Urothelium cell line (cell line): ENCODE results near the gene ZNF207.
"Not testable (repeated sequence)": the region's sequence is repeated elsewhere in the genome, so short reads cannot be mapped to it uniquely, and the experiment has no call there.

Experiments used
- DNase-seq: peaks from one replicate; pipeline ENCODE4 v3.0.0; 2011; ENCODE audit warnings: low spot score, mixed read lengths
- FAIRE-seq: peaks from 2 replicates; lab custom pipeline; 2011; peaks lifted over from hg19 to GRCh38; lab: Jason Lieb, UNC

ZNF207 gene

DNA sequence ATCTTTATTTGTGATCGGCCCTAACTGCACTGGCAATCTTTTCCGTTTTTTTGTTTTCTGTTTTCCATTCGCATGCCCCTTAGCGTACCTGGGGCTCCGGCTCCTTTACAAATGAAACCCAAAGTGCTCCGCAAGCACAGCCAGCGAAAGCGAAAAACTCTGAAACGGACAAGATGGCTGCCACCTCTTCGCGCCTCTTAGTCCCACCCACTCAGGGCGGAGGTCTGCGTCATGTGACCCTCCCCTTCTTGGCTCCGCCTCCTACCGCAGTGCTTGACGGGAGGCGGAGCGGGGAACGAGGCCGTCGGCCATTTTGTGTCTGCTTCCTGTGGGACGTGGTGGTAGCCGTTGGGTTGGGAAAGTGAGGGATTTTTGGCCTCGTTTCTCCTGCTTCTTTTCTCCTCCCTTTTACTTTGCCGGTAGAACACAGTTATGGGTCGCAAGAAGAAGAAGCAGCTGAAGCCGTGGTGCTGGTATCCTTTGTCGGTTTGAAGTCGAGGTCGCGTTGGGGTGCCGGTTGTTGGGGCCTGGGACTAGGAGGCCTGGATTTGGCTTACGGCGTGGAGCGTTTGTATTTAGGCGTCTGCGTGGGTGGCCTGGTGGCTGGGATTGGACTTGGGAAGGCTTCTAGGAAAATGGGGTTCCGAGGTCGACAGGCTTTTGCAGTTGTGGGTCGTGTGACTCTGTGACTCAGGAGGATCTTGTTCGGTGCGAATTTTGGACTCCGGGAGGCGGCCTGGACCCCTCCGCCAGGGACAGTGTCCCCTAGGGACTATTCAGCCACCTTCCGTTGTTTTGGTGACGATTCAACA, at the start of gene ZNF207:
TSS of gene ZNF207 (plus strand) at position 304 of the 812 bp plus-strand sequence. CDS start at position 433, 129 bp downstream.
- DNase-seq (peak; percentile 95), FAIRE-seq (peak; percentile 81)

- FAIRE-seq = no peak
- DNase-seq = no peak
Measured at GRCh38 chr17:32302037-32302436, 47.9 kb upstream of the ZNF207 start.

GRCh38 chr17:32302860-32303649, 46.9 kb upstream of the ZNF207 start:
- DNase-seq (no peak), FAIRE-seq (no peak)

- no peak for DNase-seq
- no peak for FAIRE-seq
Measured at GRCh38 chr17:32303781-32304288, 46.1 kb upstream of the ZNF207 start.

DNA sequence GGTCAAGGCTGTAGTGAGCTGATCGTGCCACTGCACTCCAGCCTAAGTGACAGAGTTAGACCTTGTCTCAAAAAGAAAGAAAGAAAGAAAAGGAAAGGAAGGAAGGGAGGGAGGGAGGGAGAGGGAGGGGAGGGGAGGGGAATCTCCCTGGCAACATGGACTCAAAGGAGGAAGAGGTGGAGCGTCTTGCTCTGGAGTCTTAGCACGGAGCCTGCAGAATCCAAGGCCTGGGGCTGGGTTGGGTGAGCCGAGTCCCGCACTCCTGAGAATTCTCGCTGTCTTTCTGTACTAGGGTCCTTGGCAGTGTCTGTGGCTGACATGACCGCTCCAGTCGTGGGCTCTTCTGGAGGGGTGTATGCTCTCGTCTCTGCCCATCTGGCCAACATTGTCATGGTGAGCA, 44.9 kb upstream of the ZNF207 start:
- DNase-seq (no peak), FAIRE-seq (no peak)

GRCh38 chr17:32307658-32308057, 42.3 kb upstream of the ZNF207 start:
- DNase-seq = no peak

DNA sequence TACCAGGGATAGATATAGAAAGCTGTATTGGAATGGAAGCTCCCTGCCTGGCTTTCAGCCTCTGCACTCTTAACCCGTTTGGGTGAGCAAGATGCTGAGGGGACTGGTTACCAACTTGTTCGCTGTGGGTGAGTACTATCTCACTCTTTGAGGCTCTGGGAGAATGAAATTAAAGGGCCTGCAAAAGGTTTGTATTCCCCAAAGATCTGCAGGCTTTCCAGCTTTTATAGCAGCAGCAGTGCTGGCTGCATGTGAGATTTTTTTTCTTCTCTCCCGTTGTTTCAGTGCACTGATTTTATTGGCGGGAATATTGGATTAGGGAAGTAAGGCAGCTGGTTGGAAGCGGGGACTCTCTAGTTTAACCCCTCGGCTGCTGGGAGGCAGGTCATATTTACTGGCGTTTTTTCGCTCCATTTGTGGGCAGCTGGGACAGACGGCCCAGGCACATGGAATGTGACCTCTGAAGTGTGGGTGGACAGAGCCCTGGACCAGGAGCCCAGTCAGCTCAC, 38.9 kb upstream of the ZNF207 start:
- FAIRE-seq (no peak), DNase-seq (no peak)

More at GRCh38 chr17:32307658-32308057, 42.3 kb upstream of the ZNF207 start:
- FAIRE-seq = no peak

GRCh38 chr17:32314636-32315035, 35.3 kb upstream of the ZNF207 start:
- no peak for DNase-seq

DNA sequence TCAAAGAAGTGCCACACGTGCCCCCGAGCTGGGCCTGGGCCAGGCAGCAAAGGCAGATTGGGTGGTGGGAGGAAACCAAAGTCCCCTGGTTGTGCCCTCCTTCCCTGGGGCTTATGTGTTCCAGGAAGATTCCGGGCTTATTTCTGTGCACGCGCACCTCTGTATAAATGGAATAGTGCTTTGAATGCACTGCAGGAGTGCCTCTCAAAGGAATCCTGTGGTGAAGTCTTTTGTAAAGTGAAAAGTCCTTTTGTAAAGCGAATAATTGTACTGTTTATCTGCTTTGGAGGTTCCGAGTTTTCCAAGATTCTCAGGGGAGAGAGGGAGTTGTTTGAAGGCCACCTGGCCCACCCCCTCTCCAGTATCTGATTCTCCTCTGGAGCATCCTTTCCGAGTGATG, 34.8 kb upstream of the ZNF207 start:
- FAIRE-seq (no peak), DNase-seq (no peak)

More at GRCh38 chr17:32314636-32315035, 35.3 kb upstream of the ZNF207 start:
- no peak for FAIRE-seq

DNA sequence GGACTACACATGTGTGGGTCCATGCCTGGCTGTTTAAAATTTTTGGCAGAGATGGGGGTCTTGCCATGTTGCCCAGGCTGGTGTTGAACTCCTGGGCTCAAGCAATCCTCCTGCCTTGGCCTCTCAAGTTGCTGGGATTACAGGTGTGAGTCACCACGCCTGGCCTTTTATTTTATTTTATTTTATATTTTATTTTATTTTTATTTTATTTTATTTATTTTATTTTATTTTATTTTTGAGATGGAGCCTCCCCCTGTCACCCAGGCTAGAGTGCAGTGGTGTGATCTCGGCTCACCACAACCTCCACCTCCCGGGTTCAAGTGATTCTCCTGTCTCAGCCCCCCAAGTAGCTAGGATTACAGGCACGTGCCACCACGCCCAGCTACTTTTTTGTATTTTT, 33.3 kb upstream of the ZNF207 start:
- DNase-seq, FAIRE-seq: not testable (repeated sequence)

DNA sequence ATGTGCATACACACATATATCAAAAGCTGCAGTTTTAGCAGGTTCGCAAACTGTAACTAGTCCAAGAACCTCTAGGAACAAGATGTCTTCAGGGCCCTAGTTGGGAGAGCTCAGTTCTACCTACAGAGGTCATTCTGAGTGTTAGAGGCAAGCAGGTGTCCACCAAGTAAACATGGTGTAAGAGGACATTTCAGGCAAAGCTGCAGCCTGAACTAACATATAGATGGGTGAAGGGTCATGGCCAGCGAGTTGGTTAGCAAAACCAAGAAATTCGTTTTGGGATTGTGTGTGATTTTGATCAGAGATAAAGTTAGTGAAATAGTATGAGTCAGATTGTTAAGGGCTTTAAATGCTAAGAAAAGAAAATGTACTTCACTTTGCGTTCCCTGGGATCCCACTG, 32.6 kb upstream of the ZNF207 start:
- FAIRE-seq (peak; percentile 63), DNase-seq (no peak)

DNA sequence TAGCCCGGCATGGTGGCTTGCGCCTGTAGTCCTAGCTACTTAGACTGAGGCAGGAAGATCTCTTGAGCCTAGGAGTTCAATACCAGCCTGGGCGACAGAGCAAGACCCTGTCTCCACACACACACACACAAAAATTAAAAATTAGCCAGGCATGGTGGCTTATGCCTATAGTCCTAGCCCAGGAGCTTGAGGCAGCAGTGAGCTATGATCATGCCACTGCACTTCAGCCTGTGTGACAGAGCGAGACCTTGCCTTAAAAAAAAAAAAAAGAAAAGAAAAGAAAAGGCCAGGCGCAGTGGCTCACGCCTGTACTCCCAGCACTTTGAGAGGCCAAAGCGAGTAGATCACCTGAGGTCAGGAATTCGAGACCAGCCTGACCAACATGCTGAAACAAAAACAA, 31.9 kb upstream of the ZNF207 start:
- DNase-seq (no peak), FAIRE-seq (no peak)

DNA sequence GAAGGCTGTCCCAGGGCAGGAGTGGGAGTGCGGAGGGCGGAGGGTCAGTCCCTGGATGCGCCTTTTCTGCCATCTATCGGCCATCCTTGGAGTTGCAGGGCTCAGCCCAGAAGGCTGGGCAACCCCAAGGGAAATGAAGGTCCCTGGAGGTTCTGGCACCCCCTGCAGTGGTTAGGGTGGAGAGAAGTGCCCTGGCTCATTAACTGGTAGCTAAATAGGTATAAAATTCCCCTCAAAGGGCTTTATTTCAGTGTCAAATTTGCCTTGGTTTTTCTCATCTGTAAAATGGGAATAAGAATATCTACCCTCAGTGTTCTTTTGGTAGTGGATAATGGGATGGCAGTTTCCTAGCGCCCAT, 30.4 kb upstream of the ZNF207 start:
- DNase-seq (peak; percentile 88), FAIRE-seq (peak; percentile 52)

- not testable (repeated sequence) for DNase-seq, FAIRE-seq
Measured at GRCh38 chr17:32320080-32320479, 29.9 kb upstream of the ZNF207 start.

DNA sequence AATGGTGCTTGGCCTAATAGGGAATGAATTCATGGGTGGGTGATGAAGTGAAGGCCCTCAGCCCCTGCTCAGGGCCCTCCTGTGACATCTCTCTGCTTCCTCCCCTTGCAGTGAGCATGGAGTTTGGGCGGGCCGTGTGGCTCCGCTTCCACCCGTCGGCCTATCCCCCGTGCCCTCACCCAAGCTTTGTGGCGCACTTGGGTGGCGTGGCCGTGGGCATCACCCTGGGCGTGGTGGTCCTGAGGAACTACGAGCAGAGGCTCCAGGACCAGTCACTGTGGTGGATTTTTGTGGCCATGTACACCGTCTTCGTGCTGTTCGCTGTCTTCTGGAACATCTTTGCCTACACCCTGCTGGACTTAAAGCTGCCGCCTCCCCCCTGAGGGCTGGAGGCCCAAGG, 29.1 kb upstream of the ZNF207 start:
- DNase-seq (no peak), FAIRE-seq (no peak)

DNA sequence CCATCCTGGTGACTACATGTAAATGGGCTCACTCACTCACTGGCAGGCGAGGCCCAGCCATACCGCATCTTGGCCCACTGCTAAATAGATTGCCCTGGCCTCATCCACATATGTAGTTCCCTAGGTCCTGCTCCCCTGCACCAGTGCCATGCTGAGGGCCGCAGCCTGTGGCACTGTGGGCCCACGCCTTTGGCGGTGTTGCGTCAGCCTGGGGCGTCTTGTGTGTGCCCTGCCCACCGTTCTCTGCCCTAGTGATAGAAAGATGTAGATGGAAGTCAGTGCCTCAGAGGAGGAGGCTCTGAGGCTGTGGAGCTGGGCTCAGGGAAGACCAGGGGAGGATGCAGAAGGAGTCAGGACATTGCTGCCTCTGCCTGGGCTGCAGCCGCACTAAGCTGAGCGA, 26.9 kb upstream of the ZNF207 start:
- DNase-seq (no peak), FAIRE-seq (no peak)

GRCh38 chr17:32323811-32324491, 26.0 kb upstream of the ZNF207 start:
- no peak for DNase-seq
- no peak for FAIRE-seq

- FAIRE-seq = no peak
Measured at GRCh38 chr17:32327911-32328310, 22.0 kb upstream of the ZNF207 start.

GRCh38 chr17:32330147-32330546, 19.8 kb upstream of the ZNF207 start:
- FAIRE-seq (no peak), DNase-seq (no peak)

More at GRCh38 chr17:32327911-32328310, 22.0 kb upstream of the ZNF207 start:
- no peak for DNase-seq

- no peak for FAIRE-seq
Measured at GRCh38 chr17:32331243-32332040, 18.5 kb upstream of the ZNF207 start.

More at GRCh38 chr17:32331243-32332040, 18.5 kb upstream of the ZNF207 start:
- DNase-seq = no peak
